Ishikawa (cell line): ENCODE results near the gene POLD3.

Experiments
- EGR1 ChIP-seq: IDR thresholded peaks from 2 replicates; pipeline ENCODE4 v1.6.1; 2012
- EP300 ChIP-seq: IDR thresholded peaks from 2 replicates; pipeline ENCODE4 v1.6.1; 2012; ENCODE audit warnings: borderline replicate concordance
- REST ChIP-seq: IDR thresholded peaks from 2 replicates; pipeline ENCODE4 v1.6.1; 2012; ENCODE audit warnings: low read depth, mild to moderate bottlenecking
- TCF12 ChIP-seq: IDR thresholded peaks from 2 replicates; pipeline ENCODE4 v1.6.1; 2012; ENCODE audit warnings: low read depth
- YY1 ChIP-seq: IDR thresholded peaks from 2 replicates; pipeline ENCODE4 v1.6.1; 2012; ENCODE audit warnings: low read depth
- TF ChIP-seq, protein P1 (sequence below): IDR thresholded peaks from 2 replicates; pipeline ENCODE4 v1.6.1; 2012

DNA sequence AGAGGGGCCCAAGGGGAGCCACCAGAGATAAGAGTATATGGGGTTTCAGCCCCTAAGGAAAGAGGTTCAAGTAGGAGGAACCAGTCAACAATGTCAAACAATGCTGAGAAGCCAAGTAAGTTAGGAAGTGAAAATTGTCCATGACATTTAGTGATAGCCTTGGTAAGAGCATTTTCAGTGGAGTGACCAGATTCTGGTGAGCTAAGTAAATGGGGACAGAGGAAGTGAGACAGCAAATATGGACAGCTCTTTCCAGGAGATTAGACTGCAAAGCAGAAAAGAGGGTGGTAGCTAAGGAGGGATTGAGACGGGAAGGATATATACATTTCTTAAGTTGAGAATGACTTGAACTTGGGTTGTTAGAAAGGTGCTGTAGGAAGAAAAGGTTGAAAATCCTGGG, 22.9 kb downstream of the POLD3 start:
- no peak for TF ChIP-seq YY1
- no peak for TF ChIP-seq REST
- no peak for TF ChIP-seq EGR1
- TF ChIP-seq, protein P1, sequence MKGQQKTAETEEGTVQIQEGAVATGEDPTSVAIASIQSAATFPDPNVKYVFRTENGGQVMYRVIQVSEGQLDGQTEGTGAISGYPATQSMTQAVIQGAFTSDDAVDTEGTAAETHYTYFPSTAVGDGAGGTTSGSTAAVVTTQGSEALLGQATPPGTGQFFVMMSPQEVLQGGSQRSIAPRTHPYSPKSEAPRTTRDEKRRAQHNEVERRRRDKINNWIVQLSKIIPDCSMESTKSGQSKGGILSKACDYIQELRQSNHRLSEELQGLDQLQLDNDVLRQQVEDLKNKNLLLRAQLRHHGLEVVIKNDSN = no peak
- no peak for TF ChIP-seq EP300
- no peak for TF ChIP-seq TCF12
